Osteocyte (in vitro differentiated cells): ENCODE data around the gene SIT1. TPM values are rescaled to one million over a fixed set of nuclear protein-coding genes. Genes with fewer than 3 reads are reported as not detected.

Experiments
- DNase-seq: peaks from one replicate; pipeline ENCODE4 v3.0.0; 2021; ENCODE audit warnings: mixed read lengths; ENCODE audit not compliant: unreplicated experiment; ENCODE audit errors: extremely low spot score
- H3K27ac Mint-ChIP-seq: one replicate; pipeline ENCODE4 v1.8.0; 2021; ENCODE audit warnings: mild to moderate bottlenecking, mixed read lengths; ENCODE audit not compliant: unreplicated experiment
- H3K27me3 Mint-ChIP-seq: one replicate; pipeline ENCODE4 v1.8.0; 2021; ENCODE audit warnings: mixed read lengths; ENCODE audit not compliant: unreplicated experiment
- H3K36me3 Mint-ChIP-seq: one replicate; pipeline ENCODE4 v1.8.0; 2021; ENCODE audit warnings: mixed read lengths; ENCODE audit not compliant: unreplicated experiment
- H3K4me1 Mint-ChIP-seq: one replicate; pipeline ENCODE4 v1.8.0; 2021; ENCODE audit warnings: mixed read lengths; ENCODE audit not compliant: unreplicated experiment
- H3K4me3 Mint-ChIP-seq: one replicate; pipeline ENCODE4 v1.8.0; 2021; ENCODE audit warnings: mild to moderate bottlenecking, moderate library complexity, mixed read lengths; ENCODE audit not compliant: unreplicated experiment
- H3K9me3 Mint-ChIP-seq: one replicate; pipeline ENCODE4 v1.8.0; 2021; ENCODE audit warnings: mixed read lengths; ENCODE audit not compliant: unreplicated experiment
- CTCF ChIP-seq: fragments of 200-600 bp; sonication (generic); IDR thresholded peaks from 2 replicates; pipeline ENCODE4 v1.5.0; 2021; ENCODE audit warnings: antibody characterized with exemption, mild to moderate bottlenecking, moderate library complexity
- total RNA-seq: library from RNA; stranded (reverse); gene quantifications from 2 replicates; pipeline ENCODE4 v1.2.1, GENCODE V29; 2021

Gene SIT1
- total RNA-seq, 1 donor from 2014 or later: not detected

- H3K27ac Mint-ChIP-seq: peak overlapping the region; percentile 49
Observed at GRCh38 chr9:35695943-35696401, 45.2 kb upstream of the SIT1 start.

GRCh38 chr9:35691757-35692301, 41.1 kb upstream of the SIT1 start:
- Mint-ChIP-seq H3K4me3 (peak overlapping the region; percentile 82), H3K9me3 (no peaks in the 10 kb centered on the region), H3K27me3 (no peaks in the 10 kb centered on the region), H3K4me1 (peaks cover 38% of the 10 kb centered on the region), H3K36me3 (peaks cover 4% of the 10 kb centered on the region), H3K27ac (peak overlapping the region; percentile 93)
- DNase-seq: no peak
- no peak for TF ChIP-seq CTCF

More at GRCh38 chr9:35695943-35696401, 45.2 kb upstream of the SIT1 start:
- H3K9me3 Mint-ChIP-seq: no peaks in the 10 kb centered on the region
- DNase-seq: no peak
- peaks cover 15% of the 10 kb centered on the region for H3K36me3 Mint-ChIP-seq
- no peaks in the 10 kb centered on the region for H3K27me3 Mint-ChIP-seq
- H3K4me1 Mint-ChIP-seq: peaks cover 11% of the 10 kb centered on the region
- H3K4me3 Mint-ChIP-seq: no peak overlapping the region
- no peak for TF ChIP-seq CTCF

GRCh38 chr9:35691334-35691650, 40.6 kb upstream of the SIT1 start:
- Mint-ChIP-seq H3K4me3 (peak overlapping the region; percentile 82), H3K4me1 (peaks cover 41% of the 10 kb centered on the region), H3K27me3 (no peaks in the 10 kb centered on the region)

GRCh38 chr9:35690614-35691333, 40.0 kb upstream of the SIT1 start:
- Mint-ChIP-seq H3K27me3 (no peaks in the 10 kb centered on the region), H3K9me3 (no peaks in the 10 kb centered on the region), H3K36me3 (peaks cover 4% of the 10 kb centered on the region)

More at GRCh38 chr9:35691334-35691650, 40.6 kb upstream of the SIT1 start:
- no peak for DNase-seq
- H3K36me3 Mint-ChIP-seq: peaks cover 1% of the 10 kb centered on the region
- TF ChIP-seq CTCF: no peak
- H3K9me3 Mint-ChIP-seq: no peaks in the 10 kb centered on the region
- H3K27ac Mint-ChIP-seq: peak overlapping the region; percentile 93

More at GRCh38 chr9:35690614-35691333, 40.0 kb upstream of the SIT1 start:
- peak overlapping the region; percentile 93 for H3K27ac Mint-ChIP-seq
- TF ChIP-seq CTCF: no peak
- peak overlapping the region; percentile 82 for H3K4me3 Mint-ChIP-seq
- peaks cover 46% of the 10 kb centered on the region for H3K4me1 Mint-ChIP-seq
- no peak for DNase-seq
